WTC11 (cell line): ENCODE data around the gene TXNRD2. TPM values are rescaled to one million over a fixed set of nuclear protein-coding genes. Genes with fewer than 3 reads are reported as not detected.

Experiments used
- ATF1 ChIP-seq: sonication (generic); formaldehyde crosslinking; IDR thresholded peaks from 2 replicates; pipeline ENCODE4 v1.8.1; 2023; ENCODE audit warnings: mild to moderate bottlenecking, moderate library complexity, missing genetic modification reagents
- ATF2 ChIP-seq: sonication (generic); formaldehyde crosslinking; IDR thresholded peaks from 2 replicates; pipeline ENCODE4 v1.8.1; 2022; ENCODE audit warnings: low read depth, missing genetic modification reagents, borderline replicate concordance
- CREB1 ChIP-seq: sonication (generic); formaldehyde crosslinking; IDR thresholded peaks from 2 replicates; pipeline ENCODE4 v1.8.0; 2023; ENCODE audit warnings: mild to moderate bottlenecking, missing genetic modification reagents
- CREM ChIP-seq: sonication (generic); formaldehyde crosslinking; IDR thresholded peaks from 2 replicates; pipeline ENCODE4 v1.8.1; 2022; ENCODE audit warnings: mild to moderate bottlenecking, missing genetic modification reagents, moderate library complexity
- CTCF ChIP-seq: fragments of 200-600 bp; IDR thresholded peaks from 2 replicates; pipeline ENCODE4 v1.8.0; 2022; ENCODE audit warnings: antibody characterized with exemption
- ELF4 ChIP-seq: sonication (generic); formaldehyde crosslinking; IDR thresholded peaks from 2 replicates; pipeline ENCODE4 v1.8.1; 2022; ENCODE audit warnings: low read depth, mild to moderate bottlenecking, moderate library complexity, missing genetic modification reagents
- ETV6 ChIP-seq: sonication (generic); formaldehyde crosslinking; IDR thresholded peaks from 2 replicates; pipeline ENCODE4 v1.8.1; 2022; ENCODE audit warnings: mild to moderate bottlenecking, missing genetic modification reagents
- FOXP4 ChIP-seq: sonication (generic); formaldehyde crosslinking; IDR thresholded peaks from 2 replicates; pipeline ENCODE4 v1.8.0; 2022; ENCODE audit warnings: mild to moderate bottlenecking, missing genetic modification reagents
- GABPB1 ChIP-seq: sonication (generic); formaldehyde crosslinking; IDR thresholded peaks from 2 replicates; pipeline ENCODE4 v1.8.1; 2023; ENCODE audit warnings: mild to moderate bottlenecking, missing genetic modification reagents
- GRHL2 ChIP-seq: fragments of 250-450 bp; sonication (Bioruptor Pico); IDR thresholded peaks from 2 replicates; pipeline ENCODE4 v1.8.0; 2022; ENCODE audit warnings: mild to moderate bottlenecking, moderate library complexity; ENCODE audit not compliant: insufficient replicate concordance, severe bottlenecking
- HMGA2 ChIP-seq: fragments of 250-450 bp; sonication (Bioruptor Pico); IDR thresholded peaks from 2 replicates; pipeline ENCODE4 v1.4.0; 2021; ENCODE audit warnings: mild to moderate bottlenecking, moderate library complexity
- JUN ChIP-seq: sonication (generic); formaldehyde crosslinking; IDR thresholded peaks from 2 replicates; pipeline ENCODE4 v1.8.0; 2023; ENCODE audit warnings: mild to moderate bottlenecking, missing genetic modification reagents
- KAT7 ChIP-seq: sonication (generic); formaldehyde crosslinking; IDR thresholded peaks from 2 replicates; pipeline ENCODE4 v1.8.1; 2023; ENCODE audit warnings: missing genetic modification reagents, mild to moderate bottlenecking, borderline replicate concordance
- MYBL2 ChIP-seq: sonication (generic); formaldehyde crosslinking; IDR thresholded peaks from 2 replicates; pipeline ENCODE4 v1.8.1; 2023; ENCODE audit warnings: mild to moderate bottlenecking, moderate library complexity, missing genetic modification reagents
- NR2C2 ChIP-seq: sonication (generic); formaldehyde crosslinking; IDR thresholded peaks from 2 replicates; pipeline ENCODE4 v1.8.0; 2022; ENCODE audit warnings: mild to moderate bottlenecking, missing genetic modification reagents
- OVOL2 ChIP-seq: fragments of 250-450 bp; sonication (Bioruptor Pico); IDR thresholded peaks from 2 replicates; pipeline ENCODE4 v1.9.0; 2021; ENCODE audit warnings: mild to moderate bottlenecking, borderline replicate concordance
- PRRX2 ChIP-seq: fragments of 250-450 bp; sonication (Bioruptor Pico); IDR thresholded peaks from 2 replicates; pipeline ENCODE4 v1.8.0; 2021; ENCODE audit warnings: mild to moderate bottlenecking
- SMAD4 ChIP-seq: sonication (generic); formaldehyde crosslinking; IDR thresholded peaks from 2 replicates; pipeline ENCODE4 v1.8.0; 2022; ENCODE audit warnings: mild to moderate bottlenecking, missing genetic modification reagents
- SP1 ChIP-seq: sonication (generic); formaldehyde crosslinking; conservative IDR thresholded peaks from 2 replicates; pipeline ENCODE4 v1.8.1; 2022; ENCODE audit warnings: missing genetic modification reagents
- TEAD4 ChIP-seq: sonication (generic); formaldehyde crosslinking; IDR thresholded peaks from 2 replicates; pipeline ENCODE4 v1.8.0; 2022; ENCODE audit warnings: mild to moderate bottlenecking, missing genetic modification reagents
- ZBTB43 ChIP-seq: sonication (generic); formaldehyde crosslinking; IDR thresholded peaks from 2 replicates; pipeline ENCODE4 v1.8.1; 2023; ENCODE audit warnings: mild to moderate bottlenecking, missing genetic modification reagents
- ZNF263 ChIP-seq: sonication (generic); formaldehyde crosslinking; IDR thresholded peaks from 2 replicates; pipeline ENCODE4 v1.8.1; 2022; ENCODE audit warnings: low read depth, mild to moderate bottlenecking, moderate library complexity, missing genetic modification reagents
- ZNF317 ChIP-seq: sonication (generic); formaldehyde crosslinking; IDR thresholded peaks from 2 replicates; pipeline ENCODE4 v1.8.1; 2023; ENCODE audit warnings: low read depth, mild to moderate bottlenecking, moderate library complexity, missing genetic modification reagents, borderline replicate concordance
- ZNF423 ChIP-seq: fragments of 250-450 bp; sonication (Bioruptor Pico); IDR thresholded peaks from 2 replicates; pipeline ENCODE4 v2.1.2; 2022; ENCODE audit warnings: mild to moderate bottlenecking, moderate library complexity
- ZNF671 ChIP-seq: fragments of 250-450 bp; sonication (Bioruptor Pico); IDR thresholded peaks from 2 replicates; pipeline ENCODE4 v1.8.0; 2021; ENCODE audit warnings: mild to moderate bottlenecking
- total RNA-seq: library from RNA; stranded (reverse); gene quantifications from 3 replicates; pipeline ENCODE4 v1.2.3, GENCODE V29; 2021
- TF ChIP-seq, protein P1 (sequence below): sonication (generic); formaldehyde crosslinking; IDR thresholded peaks from 2 replicates; pipeline ENCODE4 v1.8.1; 2023; ENCODE audit warnings: mild to moderate bottlenecking, missing genetic modification reagents
- TF ChIP-seq, protein P2 (sequence below): sonication (generic); formaldehyde crosslinking; conservative IDR thresholded peaks from 2 replicates; pipeline ENCODE4 v1.8.1; 2022; ENCODE audit warnings: mild to moderate bottlenecking, missing genetic modification reagents
- TF ChIP-seq, protein P3 (sequence below): sonication (generic); formaldehyde crosslinking; IDR thresholded peaks from 2 replicates; pipeline ENCODE4 v1.8.1; 2022; ENCODE audit warnings: missing genetic modification reagents, borderline replicate concordance

TXNRD2 gene
- total RNA-seq, 1 experiment from 2014 or later = 15.9 TPM

DNA sequence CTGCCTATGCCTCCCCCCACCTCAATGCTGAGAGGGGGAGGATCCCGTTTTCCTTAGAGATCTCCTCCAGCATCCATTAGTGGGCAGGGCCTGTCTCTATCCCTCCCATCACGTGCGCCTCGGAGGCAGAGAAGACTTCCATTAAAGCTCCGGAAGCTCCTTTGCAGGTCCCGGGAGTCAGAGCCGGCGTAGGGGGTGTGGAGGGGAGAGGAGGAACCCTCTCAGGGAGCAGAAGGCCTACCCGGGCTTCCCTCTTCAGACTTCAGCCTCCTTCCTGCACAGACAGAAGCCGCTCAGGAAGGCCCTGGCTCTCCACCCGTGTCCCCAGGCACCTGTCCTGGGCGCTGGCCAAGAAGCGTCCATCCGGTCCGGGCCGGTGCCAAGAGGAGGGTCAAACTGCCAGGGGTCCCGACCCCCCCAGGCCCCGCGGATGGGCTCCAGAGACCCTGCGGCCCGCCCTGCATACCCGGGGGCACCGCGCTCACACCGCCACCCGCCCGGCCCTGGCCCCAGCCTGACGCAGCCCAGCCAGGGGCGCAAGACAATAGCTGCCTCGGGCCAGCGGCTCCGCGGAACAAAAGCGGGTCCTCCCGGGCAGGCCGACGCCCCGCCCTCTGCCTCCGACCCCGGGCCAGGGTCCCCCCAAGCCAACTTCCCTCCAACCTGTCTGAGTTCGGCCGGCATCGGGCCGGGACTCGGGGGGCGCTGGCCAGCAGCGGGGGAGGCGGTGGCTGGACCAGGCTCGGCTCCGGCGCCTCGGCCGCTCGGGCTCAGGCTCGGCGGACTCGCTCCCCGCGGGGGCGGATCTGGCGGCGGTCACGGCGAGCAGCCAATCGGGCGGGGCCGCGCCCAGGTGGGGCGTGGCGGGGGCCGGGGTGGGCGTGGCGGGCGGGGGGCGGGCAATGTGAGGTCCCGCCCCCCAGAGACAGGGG, 45.1 kb upstream of the TXNRD2 start (continued):
- TF ChIP-seq CTCF (no peak), ETV6 (CRISPR knock-in tag) (0 out of 2 replicates have a peak, but pooled peaks have one; percentile 13), ZBTB43 (CRISPR knock-in tag) (no peak), ZNF423 (no peak), ZNF671 (CRISPR knock-in tag) (no peak), JUN (CRISPR knock-in tag) (no peak), OVOL2 (no peak), CREM (0 out of 2 replicates have a peak, but pooled peaks have one; percentile 58), SP1 (CRISPR knock-in tag) (peak; percentile 74), NR2C2 (CRISPR knock-in tag) (no peak), ATF1 (CRISPR knock-in tag) (no peak), FOXP4 (CRISPR knock-in tag) (no peak), KAT7 (no peak), ZNF263 (CRISPR knock-in tag) (no peak), SMAD4 (CRISPR knock-in tag) (no peak), CREB1 (CRISPR knock-in tag) (no peak), GRHL2 (no peak), ATF2 (no peak), ELF4 (CRISPR knock-in tag) (peak; percentile 64; the same call in 1 of the 2 replicates), PRRX2 (CRISPR knock-in tag) (no peak), MYBL2 (no peak), GABPB1 (CRISPR knock-in tag) (no peak), TEAD4 (no peak), HMGA2 (CRISPR knock-in tag) (no peak), ZNF317 (no peak)
- TF ChIP-seq, protein P1, sequence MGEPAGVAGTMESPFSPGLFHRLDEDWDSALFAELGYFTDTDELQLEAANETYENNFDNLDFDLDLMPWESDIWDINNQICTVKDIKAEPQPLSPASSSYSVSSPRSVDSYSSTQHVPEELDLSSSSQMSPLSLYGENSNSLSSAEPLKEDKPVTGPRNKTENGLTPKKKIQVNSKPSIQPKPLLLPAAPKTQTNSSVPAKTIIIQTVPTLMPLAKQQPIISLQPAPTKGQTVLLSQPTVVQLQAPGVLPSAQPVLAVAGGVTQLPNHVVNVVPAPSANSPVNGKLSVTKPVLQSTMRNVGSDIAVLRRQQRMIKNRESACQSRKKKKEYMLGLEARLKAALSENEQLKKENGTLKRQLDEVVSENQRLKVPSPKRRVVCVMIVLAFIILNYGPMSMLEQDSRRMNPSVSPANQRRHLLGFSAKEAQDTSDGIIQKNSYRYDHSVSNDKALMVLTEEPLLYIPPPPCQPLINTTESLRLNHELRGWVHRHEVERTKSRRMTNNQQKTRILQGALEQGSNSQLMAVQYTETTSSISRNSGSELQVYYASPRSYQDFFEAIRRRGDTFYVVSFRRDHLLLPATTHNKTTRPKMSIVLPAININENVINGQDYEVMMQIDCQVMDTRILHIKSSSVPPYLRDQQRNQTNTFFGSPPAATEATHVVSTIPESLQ (CRISPR knock-in tag) = no peak
- TF ChIP-seq, protein P2, sequence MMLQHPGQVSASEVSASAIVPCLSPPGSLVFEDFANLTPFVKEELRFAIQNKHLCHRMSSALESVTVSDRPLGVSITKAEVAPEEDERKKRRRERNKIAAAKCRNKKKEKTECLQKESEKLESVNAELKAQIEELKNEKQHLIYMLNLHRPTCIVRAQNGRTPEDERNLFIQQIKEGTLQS (CRISPR knock-in tag) = no peak
- TF ChIP-seq, protein P3, sequence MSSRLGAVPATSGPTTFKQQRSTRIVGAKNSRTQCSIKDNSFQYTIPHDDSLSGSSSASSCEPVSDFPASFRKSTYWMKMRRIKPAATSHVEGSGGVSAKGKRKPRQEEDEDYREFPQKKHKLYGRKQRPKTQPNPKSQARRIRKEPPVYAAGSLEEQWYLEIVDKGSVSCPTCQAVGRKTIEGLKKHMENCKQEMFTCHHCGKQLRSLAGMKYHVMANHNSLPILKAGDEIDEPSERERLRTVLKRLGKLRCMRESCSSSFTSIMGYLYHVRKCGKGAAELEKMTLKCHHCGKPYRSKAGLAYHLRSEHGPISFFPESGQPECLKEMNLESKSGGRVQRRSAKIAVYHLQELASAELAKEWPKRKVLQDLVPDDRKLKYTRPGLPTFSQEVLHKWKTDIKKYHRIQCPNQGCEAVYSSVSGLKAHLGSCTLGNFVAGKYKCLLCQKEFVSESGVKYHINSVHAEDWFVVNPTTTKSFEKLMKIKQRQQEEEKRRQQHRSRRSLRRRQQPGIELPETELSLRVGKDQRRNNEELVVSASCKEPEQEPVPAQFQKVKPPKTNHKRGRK (CRISPR knock-in tag) = no peak
